Tongue (tissue), 2 donors: ENCODE results near the gene IFRD1. TPM values are rescaled to one million over a fixed set of nuclear protein-coding genes. Genes with fewer than 3 reads are reported as not detected.
"Not testable (repeated sequence)": the region's sequence is repeated elsewhere in the genome, so short reads cannot be mapped to it uniquely, and the experiment has no call there.

Experiments used
- DNase-seq: peaks from one replicate; pipeline ENCODE4 v3.0.0-alpha.2; 2015
- total RNA-seq: library from RNA; depleted of rRNA; stranded (reverse); fragments of >200 nt; gene quantifications from one replicate; pipeline ENCODE4 v1.2.3, GENCODE V29; 2014

The IFRD1 gene
- total RNA-seq, 1 donor from 2014 or later, result 46.2 TPM

DNA sequence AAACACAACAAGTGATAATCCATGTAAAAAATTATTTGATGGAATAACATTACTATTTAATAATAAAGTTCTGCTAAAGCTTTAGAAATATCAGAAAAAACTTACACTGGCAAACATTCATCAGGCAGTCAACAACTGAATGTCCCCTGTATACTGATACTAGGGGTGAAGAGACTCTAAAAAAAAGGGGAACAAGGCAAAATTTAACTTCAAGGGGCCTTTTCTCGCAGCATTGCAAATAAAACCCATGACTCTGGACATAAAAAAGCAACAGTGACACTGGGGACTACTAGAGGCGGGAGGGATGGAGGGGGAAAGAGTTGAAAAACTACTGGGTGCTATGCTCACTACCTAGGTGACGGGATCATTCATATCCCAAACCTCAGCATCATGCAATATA is 5.8 kb upstream of the IFRD1 start:
- DNase-seq, result no peak

DNA sequence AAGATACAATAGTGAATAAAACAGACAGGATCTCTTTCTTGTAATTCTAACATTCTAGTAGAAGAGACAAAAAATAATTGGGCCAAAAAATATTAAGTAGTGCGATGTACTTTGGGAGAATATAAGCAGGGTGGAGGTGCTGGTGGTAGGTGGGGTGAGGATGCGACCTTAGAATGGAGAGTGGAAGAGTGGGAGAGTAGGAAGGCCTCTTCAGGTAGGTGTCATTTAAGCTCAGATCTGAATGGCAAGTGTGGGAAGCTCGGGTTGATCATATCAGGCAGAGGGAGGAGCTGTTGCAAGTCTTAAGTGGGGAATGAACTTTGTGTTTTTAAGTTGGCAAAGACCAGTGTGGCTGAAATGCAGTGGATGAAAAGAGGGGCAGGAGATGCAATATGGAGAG is 3.8 kb upstream of the IFRD1 start:
- DNase-seq, result no peak

GRCh38 chr7:112447406-112447805 is 2.9 kb upstream of the IFRD1 start:
- no peak for DNase-seq

- DNase-seq, result no peak
Measured at GRCh38 chr7:112448381-112448780, 1.9 kb upstream of the IFRD1 start.

- peak; percentile 3 for DNase-seq
Measured at GRCh38 chr7:112448891-112449290, 1.4 kb upstream of the IFRD1 start.

- peak; percentile 12 for DNase-seq
Measured at GRCh38 chr7:112449353-112449752, 907 bp upstream of the IFRD1 start.

DNA sequence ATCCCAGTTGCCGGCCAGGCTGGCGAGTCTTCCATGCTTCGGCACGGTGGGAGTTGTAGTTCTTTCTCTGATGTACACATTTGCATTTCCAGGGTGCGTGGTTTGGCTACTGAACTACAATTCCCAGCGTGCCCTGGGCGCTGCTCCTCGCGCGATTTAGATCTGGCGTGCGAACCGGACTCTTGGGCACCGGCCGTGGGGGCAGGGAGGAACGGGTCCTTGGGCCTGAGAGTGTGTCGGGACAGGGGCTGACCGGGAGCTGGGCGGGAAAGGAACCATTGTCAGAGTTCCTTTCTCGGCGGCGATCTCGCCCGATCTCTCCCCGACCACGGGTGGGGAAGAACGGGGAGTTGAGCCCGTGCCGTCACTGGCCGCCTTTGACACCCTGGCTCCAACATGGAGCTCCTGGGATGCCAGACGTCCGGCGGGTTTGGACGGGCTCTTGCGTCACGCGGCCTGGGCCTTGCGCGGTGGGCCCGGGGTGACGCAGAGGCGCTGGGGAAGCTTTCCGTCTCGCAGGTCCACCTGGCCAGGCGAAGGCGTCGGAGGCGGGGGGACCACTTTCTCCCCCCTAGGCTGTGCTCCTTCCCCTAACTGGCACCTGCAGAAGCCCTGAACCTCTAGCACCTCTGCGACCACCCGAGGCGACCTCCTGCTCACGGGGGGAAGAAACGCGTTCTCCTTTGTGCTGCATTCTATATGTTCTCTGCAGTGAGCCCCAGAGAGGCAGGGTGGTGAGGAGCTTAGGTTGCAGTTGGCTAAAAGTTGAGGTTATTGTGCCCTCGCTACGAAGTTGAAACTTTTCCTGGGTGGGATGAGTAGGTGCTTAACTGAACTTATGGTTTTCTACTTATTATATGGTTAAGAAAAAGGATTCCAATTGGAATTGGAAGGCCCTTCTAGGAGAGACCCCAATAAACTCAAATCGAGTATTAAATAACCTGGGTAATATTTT is 824 bp downstream of the IFRD1 start:
- peak; percentile 99 for DNase-seq

DNA sequence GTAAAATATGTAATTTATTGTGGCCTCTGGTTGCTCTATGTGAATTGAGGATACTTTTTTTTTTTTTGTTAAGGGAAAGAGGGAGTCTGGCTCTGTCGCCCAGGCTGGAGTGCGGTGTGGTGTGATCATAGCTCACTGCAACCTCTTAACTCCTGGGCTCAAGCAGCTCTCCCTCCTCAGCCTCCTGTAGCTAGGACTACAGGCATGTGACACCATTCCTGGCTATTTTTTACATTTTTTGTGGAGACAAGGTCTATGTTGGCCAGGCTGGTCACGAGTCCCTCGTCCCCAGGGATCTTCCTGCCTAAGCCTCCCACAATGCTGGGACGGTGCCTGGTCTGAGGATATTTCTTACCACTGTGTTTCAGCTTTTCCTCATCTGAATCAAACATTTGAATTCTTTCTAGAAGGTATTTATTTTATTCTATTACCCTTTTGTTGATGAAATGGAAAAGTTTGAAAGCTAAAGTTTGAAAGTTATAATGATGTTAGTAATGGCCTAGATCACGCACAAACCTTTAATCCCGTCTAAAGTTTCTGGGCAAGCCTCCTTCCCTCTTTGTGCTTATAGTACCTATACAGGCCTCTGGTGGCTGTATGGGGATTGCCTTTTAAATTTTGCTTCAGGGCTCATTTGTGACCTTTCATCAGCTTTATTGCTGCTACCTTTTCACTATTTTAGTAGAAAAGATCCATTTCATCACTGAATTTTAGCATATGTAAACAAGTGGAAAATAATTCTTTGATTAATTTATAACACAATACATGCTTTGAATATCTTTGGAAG is 2.0 kb downstream of the IFRD1 start:
- peak; percentile 46 for DNase-seq

DNA sequence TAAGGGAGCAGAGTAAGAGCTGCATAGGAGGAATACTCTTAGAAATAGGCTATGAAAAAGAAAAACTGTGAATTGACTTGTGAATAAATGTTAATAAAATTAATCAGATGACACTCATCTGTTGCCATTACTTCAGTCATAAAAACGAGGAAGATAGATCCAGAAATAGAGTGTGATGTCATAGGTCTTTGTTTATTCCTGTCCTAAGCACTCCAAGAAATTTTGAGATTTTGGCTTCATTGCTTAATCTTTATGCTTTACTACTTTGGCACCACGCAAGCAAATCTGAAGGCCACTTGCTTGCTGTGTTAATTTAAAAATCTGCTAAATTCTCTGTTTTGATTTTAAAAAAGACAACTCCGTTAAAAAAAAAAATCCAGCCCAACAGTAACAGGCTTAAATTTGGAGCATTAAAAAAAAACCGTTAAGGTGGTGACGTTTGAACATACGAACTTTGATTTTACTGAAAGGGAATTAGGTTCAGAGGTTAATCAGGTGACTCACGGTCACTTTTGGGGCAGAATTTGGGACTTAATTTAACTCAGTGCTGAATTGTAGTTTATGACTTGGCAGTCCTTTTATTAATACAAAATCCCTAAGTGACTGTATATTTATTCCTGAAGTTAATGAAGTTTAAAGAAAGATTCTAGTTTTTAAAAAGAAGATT is 3.4 kb downstream of the IFRD1 start:
- peak; percentile 46 for DNase-seq

DNA sequence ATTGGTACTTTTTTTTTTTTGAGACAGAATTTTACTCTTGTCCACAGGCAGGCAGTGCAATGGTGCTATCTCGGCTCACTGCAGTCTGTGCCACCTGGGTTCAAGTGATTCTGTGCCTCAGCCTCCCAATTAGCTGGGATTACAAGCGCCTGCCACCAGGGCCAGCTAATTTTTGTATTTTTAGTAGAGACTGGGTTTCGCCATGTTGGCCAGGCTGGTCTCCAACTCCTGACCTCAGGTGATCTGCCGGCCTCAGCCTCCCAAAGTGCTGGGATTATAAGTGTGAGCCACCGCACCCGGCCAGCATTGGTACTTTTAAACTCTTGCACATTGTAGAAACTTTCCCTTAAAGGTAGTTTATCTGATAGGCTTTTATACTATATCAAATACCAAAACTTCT is 3.9 kb downstream of the IFRD1 start:
- not testable (repeated sequence) for DNase-seq

DNA sequence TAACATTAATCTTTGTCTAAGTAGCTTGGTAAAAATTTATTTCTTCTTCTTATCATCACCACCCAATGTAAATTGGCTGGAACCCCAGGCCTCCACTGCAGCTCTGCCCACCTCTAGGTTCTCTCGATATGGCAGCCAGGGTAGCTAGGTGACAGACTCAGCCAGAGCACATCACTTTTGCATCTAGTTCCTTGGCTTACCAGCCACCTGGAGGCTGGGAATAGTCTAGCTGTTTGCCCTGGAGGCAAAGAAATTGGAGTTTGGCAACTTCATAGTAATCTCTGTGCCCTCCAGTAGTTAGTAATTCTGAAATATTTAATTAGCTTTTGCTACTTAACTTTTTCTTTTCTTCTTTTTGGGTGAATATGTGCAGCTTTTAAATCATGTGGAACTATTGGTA is 9.4 kb downstream of the IFRD1 start:
- DNase-seq, result no peak

- no peak for DNase-seq
Measured at GRCh38 chr7:112462236-112462635, 12.0 kb downstream of the IFRD1 start.

GRCh38 chr7:112467867-112468266 is 17.6 kb downstream of the IFRD1 start:
- no peak for DNase-seq

GRCh38 chr7:112470194-112470593 is 19.9 kb downstream of the IFRD1 start:
- no peak for DNase-seq

GRCh38 chr7:112476390-112477052 is 26.3 kb downstream of the IFRD1 start:
- no peak for DNase-seq

DNA sequence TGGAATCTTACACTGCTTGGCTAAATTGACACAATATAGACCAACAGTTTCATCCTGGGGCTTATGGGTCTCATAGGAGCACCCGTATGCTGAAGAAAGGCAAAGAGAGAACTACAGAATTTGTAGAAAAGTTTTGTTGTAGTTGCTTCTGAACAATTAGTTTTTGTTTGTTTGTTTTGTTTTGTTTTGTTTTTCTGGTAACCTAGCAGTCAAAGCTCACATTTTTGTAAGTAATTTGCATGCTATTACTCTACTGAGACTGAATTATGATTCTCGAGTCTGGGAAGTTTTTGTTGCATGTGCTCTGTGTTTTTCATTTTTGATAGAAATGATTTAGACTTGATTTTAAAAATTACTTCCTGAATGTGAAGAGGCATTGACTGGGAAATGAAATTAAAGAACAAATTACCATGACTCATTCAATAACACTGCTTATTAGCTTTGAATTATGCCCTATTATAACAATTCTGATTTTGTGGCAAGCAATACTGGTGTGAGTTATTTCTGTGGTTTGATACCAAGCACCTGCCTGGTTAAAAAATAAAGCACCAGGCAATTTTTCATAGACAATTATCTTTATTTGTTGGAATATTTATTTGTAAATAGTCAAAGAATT is 31.0 kb downstream of the IFRD1 start:
- DNase-seq, result no peak

DNA sequence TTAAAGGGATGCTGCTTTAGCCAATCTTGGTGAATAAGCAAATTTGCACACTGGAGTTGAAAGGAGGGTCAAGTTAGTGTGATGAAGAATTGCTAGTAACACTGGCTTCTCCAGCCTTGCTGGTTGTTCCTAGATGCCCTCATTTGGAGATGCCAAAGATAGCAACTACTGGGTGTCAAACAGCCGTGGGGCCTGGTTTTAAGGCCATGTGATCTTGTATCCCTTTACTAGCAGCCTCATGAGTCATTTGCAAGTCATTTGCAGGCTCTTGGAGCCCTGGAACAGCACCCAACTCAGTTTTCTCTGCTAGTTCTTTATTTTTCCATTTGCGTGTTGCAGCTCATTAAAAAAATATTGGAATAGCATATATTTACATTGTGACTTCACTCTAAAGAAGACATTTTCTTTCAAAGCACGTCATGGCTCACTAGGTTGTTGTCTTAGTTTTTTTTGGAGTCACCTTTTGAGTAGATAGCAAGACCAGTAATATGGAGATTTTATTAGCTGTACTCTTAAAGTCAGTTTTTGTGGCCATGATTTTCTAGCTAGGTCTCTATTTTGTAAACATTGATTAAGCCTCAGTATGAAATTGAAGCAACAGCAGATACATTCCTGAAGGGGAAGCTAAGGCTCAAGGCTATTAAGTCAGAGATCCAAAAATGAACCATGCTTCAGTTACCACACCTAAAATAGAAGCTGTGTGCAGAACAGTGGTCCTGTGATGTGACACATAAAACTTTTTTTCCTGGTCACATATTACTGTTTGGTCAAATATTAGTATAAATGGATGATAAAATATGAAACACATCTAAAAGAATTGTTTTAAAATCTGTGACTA is 31.8 kb downstream of the IFRD1 start:
- peak; percentile 79 for DNase-seq

GRCh38 chr7:112484671-112485167 is 34.5 kb downstream of the IFRD1 start:
- peak; percentile 47 for DNase-seq

- peak; percentile 19 for DNase-seq
Measured at GRCh38 chr7:112485766-112486165, 35.5 kb downstream of the IFRD1 start.

GRCh38 chr7:112487457-112488263 is 37.4 kb downstream of the IFRD1 start:
- no peak for DNase-seq
